ACHN (cell line): ENCODE measurements around the gene ANKRD13D.
A peak's percentile ranks its signal among the peaks of the same experiment; 100 is the strongest.
"Not testable (repeated sequence)": the region's sequence is repeated elsewhere in the genome, so short reads cannot be mapped to it uniquely, and the experiment has no call there.

Source experiments
- DNase-seq: peaks from one replicate; pipeline ENCODE4 v3.0.0-alpha.2; 2015
- in situ Hi-C: cut with HindIII; loops from 2 replicates; pipeline ENCODE4 v1.10.0; 2017; ENCODE audit warnings: low sequenced_read_pairs, low pct_ligation_motif_present, low pct_unique_long_range_greater_than_20kb

The ANKRD13D gene

GRCh38 chr11:67310246-67311050, 21.3 kb downstream of the ANKRD13D start:
- in situ Hi-C loops: no loop called here
- no peak for DNase-seq

- DNase-seq: no peak
- in situ Hi-C loops: no loop called here
Measured at GRCh38 chr11:67311051-67311555, 22.0 kb downstream of the ANKRD13D start.

DNA sequence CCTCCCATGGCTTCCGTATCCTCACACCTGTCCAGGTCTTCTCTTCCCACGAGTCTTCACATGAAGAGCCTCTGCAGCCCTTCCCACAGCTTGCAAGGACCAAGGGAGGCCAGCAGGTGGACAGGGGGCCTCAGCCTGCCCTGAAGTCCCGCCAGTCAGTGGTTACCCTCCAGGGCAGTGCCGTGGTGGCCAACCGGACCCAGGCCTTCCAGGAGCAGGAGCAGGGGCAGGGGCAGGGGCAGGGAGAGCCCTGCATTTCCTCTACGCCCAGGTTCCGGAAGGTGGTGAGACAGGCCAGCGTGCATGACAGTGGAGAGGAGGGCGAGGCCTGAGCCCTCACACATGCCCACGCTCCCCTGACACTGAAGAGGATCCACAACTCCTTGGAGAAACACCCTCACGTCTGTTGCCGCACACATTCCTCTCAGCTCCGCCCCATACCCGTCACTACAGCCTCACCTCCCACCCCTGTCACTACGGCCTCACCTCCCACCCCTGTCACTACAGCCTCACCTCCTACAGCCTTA, 22.5 kb downstream of the ANKRD13D start:
- in situ Hi-C loops: no loop called here
- no peak for DNase-seq

DNA sequence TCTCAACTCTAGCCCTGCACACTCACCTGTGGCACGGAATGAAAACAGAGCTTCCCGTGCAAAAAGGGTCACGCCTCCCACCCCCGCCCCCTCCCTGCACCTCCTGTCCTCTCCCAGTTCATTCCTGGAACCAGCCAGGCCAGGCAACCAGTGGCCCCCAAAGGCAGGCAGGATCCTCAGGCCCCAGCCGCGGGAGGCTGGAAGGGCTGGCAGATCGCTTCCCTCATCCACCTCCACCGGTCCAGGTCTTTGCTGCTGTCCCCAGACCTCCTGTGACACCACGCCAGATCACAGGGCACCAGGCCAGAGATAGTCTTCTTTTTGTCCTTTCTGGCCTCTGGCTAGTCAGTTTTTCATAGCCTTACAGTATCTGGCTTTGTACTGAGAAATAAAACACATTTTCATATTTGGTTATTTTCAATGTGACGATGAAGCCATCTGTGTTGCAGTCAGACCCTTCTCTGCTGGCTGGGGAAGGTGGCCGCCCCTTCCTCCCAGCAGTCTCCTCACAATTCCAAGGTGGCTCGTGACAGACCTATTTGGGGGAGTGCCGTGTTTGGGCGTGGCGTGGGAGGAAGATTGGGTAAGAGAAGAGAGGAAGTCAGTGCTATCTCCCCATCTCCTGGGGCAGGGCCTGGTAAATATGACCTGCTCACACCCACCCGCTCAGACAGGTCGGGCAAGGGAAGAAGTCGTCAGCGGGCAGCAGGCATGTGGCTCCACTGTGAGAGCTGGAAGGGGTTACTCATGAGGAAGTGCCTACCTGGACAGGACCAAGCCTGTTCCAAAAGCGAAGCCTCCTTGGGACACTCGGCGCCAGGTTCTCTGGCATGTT, 23.3 kb downstream of the ANKRD13D start:
- in situ Hi-C loops: no loop called here
- DNase-seq: no peak

DNA sequence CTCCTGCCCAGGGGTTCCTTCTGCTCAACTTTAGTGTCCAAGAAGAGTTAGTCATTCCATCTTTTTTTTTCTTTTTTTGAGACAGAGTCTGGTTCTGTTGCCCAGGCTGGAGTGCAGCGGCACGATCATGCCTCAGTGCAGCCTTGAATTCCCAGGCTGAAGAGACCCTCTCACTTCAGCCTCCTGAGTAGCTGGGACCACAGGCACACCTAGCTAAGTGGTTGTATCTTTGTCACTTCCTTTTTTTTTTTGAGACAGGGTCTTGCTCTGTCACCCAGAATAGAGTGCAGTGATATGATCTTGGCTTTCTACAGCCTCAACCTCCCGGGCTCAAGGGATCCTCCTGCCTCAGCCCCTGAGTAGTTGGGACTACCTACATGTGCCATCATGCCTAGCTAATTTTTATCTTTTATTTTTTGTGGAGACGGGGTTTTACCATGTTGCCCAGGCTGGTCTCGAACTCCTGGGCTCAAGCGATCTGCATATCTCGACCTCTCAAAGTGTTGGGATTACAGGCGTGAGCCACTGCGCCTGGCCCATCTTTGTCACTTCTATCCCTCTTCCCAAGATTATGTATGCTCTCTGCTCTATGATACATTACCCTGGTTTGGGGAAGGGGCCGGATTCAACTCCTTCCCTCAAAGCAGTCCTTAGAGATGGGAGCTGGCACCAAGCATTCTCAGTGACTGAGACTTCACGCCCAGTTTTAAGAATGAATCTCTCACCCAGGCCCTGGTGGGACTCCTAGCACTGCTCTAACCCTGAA, 24.2 kb downstream of the ANKRD13D start:
- in situ Hi-C loops: no loop called here
- no peak for DNase-seq

- in situ Hi-C loops: no loop called here
Measured at GRCh38 chr11:67314218-67314617, 25.1 kb downstream of the ANKRD13D start.

GRCh38 chr11:67315325-67315909, 26.3 kb downstream of the ANKRD13D start:
- in situ Hi-C loops: no loop called here
- no peak for DNase-seq

More at GRCh38 chr11:67314218-67314617, 25.1 kb downstream of the ANKRD13D start:
- DNase-seq: no peak

DNA sequence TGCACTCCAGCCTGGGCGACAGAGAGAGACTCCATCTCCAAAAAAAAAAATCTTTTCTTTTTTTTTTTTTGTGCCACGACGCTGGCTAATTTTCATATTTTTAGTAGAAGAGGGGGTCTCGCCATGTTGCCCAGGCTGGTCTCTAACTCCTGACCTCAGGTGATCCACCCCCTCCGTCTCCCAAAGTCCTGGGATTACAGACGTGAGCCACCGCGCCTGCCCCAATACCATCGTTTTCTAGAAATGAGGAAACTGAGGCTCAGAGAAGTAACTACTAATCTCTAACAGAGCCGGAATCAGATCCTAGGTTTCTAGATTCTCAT, 27.7 kb downstream of the ANKRD13D start:
- no peak for DNase-seq
- in situ Hi-C loops: no loop called here

DNA sequence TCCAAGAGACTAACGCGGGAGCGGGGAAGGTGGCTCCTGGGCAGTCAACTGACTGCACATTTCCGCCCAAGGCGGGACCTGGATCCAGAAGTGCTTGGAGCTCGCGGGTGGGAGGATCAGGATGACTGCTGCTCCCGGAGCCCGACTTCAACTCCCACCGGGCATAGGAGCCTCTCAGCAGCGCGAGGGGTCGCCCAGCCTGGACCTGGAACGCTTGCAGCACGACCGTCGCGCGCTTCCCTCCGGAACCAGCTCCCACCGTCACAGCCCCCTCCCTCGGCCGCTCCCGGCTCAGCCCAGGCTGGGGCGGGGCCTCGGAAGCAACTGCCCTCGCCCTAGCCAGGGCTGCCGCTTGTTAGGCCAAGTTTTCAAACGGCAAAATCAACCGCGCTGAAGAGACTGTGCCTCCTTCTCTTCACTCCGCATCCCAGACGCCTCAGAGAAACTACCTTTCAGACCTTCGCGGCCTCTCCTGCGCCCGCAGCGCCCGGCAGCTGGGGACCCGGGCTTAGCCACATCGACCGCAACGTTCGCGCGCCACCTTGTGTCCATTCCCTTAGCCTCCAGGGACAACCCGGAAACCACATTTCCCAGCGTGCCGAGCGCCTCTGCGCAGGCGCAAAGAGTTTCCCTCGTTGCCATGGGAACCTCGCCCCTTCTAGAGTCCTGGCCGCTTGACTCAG, 28.2 kb downstream of the ANKRD13D start:
- in situ Hi-C loops: no loop called here

DNA sequence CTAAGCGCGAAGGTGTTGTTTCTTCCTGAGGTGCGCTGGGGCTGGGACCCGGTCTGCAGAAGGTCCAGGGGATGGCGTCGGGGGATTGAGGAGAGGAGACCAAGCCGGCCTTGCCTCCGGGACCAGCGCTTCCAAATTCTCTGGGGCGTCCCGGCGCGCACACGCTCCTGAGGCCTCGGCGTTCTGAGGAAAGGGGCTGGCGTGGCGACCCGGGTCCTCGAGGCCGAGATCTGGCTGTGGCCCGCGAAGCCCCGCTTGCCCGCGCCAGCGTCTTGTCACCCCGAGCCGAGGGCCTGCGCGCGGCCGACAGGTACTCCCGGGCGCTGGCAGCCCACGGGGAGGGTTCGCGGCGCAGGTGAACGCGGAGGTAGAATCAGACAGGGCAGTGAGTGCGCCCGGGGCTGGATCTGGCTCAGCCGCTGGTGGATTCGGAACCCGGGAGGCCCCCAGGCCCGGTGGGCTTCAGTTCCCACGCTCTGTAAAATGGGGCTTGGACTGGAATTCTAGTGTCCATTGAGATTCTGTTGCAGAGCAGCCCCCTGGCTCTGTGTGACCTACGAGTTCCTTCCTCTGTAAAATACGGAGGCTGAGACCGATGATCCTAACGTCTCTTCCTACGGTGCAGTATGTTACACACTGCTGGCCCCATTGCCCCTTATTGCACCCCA, 28.9 kb downstream of the ANKRD13D start:
- in situ Hi-C loops: no loop called here
- DNase-seq: no peak

More for the DNA sequence above, 28.2 kb downstream of the ANKRD13D start:
- DNase-seq: peak; percentile 94

GRCh38 chr11:67318876-67319275, 29.8 kb downstream of the ANKRD13D start:
- in situ Hi-C loops, DNase-seq: not testable (repeated sequence)

DNA sequence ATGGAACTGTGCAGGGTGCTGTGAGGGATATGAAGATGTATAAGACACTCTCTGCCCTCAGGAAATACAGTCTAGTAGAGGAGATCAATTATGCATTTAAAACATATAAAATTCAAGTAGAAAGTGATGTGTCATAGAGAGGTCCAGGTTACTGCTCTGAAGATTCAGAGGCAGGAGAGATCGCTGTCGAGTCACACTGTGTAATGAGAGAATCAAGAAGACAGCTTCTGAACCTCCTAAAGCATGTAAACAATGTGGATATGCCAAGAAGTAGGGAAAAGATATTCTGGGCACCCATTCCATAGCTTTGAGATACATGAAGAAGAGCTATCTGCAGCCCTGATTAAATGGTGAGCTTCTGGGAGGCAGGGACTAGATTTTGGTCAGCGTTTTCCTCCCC, 30.9 kb downstream of the ANKRD13D start:
- DNase-seq: no peak
- in situ Hi-C loops: no loop called here

DNA sequence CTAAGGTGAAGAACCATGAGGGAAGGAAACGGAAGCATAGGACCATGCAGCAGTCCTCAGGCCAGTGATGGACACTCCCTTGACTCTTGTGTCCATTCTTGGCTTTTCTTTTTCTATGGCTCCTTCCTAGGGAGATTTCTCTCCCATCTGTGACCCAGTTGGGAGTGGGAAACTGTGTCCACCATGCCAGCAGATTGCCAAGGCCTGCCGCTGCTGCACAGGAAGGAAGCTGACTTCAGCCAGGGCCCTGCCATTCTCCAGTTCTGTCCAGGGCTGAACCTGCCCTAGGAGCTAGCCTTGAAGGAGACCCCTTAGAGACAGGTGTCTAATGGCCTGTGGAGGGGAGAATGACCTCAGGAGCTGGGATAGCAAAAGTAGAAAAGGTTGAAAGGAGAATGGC, 31.6 kb downstream of the ANKRD13D start:
- no peak for DNase-seq
- in situ Hi-C loops: no loop called here

DNA sequence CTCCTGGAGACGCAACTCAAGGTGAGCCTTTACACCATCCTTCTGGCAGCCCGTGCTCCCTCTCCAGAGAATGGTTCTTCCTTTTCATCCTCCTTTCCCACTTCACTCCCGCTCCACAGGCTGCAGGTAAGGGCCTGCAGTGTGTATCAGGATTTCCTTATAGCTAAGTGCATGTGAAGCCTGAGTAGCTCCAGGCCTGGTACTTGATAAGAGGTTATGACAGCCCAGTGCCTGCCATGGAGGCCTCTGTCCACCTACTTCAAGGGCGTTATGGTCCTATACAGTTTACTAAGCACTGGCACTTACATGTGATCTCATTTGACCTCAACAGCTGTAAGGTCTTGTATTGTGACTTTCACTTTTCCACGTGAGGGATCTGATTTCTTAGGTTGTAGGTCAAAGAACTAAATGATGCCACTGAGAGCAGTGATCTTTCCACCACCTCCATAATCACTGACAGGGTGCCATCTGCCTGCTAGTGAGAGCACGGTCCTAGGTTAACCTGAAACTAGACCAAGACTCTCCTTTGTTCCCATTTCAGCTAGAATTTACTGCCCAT, 32.3 kb downstream of the ANKRD13D start:
- in situ Hi-C loops: no loop called here

DNA sequence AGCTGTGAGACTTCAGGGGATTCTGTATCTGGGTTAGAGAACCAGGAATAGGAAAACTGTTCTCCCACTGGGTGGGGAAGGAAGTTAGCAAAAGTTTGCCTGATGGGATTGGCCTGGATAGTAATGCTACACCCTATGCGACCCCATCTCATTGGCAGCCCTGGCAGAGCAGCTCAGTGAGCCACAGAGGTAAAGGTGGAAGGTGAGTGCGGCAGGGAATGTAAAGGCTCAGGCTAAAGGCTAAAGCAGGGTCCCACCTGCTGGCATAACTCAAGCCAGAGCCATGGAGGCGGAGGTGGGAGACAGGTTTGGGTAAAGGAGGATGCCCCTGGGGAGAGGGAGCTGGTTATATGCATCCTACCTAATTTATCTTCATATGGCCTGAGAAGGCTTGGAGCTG, 32.9 kb downstream of the ANKRD13D start:
- no peak for DNase-seq
- in situ Hi-C loops: no loop called here

More for the DNA sequence above, 32.3 kb downstream of the ANKRD13D start:
- no peak for DNase-seq

DNA sequence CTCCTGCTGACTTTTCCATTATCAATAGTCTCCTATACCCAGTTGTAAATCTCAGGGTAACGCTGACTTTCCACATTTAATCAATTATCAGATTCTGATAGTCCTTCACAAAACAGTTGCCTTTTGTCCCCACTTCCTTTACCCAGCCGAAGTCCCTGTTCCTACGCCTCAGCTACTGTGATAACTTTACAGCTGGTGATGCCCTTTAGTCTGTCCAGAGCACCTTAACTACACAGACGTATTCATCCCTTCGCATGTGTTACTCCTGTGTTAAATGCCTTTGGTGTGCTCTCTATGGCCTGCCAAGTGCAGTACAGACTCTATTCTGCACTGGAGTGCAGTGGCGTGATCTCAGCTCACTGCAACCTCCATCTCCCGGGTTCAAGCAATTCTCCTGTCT, 34.4 kb downstream of the ANKRD13D start:
- in situ Hi-C loops: no loop called here
- DNase-seq: no peak

GRCh38 chr11:67332081-67332691, 43.1 kb downstream of the ANKRD13D start:
- DNase-seq: no peak
- in situ Hi-C loops: no loop called here
